Retinal pigment epithelial cell (primary cell): ENCODE results near the gene SMIM45.

Experiments
- DNase-seq: peaks from one replicate; pipeline ENCODE4 v3.0.0-alpha.2; 2010; ENCODE audit warnings: low read depth
- H3K4me3 ChIP-seq: 2 replicates; pipeline ENCODE4 v1.5.1; 2011; ENCODE audit warnings: mild to moderate bottlenecking, low read length, control low read depth, moderate library complexity
- TF ChIP-seq, protein P1 (sequence below): conservative IDR thresholded peaks from 2 replicates; pipeline ENCODE4 v1.5.1; 2011; ENCODE audit warnings: low read depth, low read length, control low read depth, inconsistent platforms

Gene SMIM45

DNA sequence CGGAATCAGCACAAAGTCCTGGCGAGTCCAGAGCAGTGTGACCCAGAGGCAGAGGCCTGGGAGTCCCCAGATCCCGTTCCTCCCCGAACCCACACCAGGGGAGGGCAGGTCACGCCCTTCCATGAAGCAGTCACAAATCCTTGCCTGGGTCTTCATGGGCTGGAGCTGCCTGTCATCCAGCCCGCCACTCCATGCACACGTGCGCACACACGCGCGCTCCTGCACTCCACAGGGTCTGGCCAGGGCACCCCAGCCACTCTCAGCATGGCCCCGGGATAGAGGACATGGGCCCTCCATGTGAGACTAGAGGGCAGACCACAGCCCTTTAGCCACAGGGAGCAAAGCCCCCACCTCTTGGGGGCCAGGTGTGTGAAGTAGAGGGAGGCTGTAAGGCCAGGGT is 19.6 kb upstream of the SMIM45 start:
- no peak overlapping the region for H3K4me3 ChIP-seq

DNA sequence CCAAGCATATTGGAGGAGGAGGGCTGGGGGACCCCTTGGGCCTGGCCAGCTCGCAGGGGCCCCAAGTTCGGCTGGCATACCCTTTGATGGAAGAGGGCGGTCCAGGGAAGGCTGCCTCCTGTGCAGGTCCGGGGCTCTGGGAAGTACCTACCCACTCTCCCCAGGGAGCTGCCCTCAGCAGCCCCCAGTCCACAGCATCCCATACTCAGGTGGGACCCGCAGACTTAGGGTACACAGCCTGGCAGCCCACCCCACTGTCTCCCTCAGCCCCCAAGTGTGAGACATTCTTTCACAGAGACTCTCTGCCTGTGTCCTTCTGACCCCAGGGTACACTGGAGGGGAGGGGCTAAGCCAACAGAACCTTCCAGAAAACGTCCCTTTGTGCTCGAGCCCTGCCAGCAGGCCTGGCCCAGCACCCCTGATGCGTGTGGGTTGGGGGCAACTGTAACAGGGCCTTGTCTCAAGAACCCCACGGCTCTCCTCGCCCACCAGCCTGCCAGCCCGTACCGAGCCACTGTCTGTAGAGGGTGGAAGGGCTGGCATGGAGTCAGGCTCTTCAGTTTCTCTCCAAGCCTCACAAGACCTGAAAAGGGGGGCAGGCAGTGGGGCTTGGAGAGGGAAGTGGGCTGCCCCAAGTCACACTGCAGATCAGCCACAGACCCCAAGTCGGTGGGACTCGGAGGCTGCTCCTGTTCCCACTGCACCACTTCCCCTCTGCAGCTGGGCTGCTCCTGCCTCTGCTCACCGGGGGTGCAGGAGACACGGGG is 18.4 kb upstream of the SMIM45 start:
- H3K4me3 ChIP-seq: no peak overlapping the region
- no peak for DNase-seq
- TF ChIP-seq, protein P1, sequence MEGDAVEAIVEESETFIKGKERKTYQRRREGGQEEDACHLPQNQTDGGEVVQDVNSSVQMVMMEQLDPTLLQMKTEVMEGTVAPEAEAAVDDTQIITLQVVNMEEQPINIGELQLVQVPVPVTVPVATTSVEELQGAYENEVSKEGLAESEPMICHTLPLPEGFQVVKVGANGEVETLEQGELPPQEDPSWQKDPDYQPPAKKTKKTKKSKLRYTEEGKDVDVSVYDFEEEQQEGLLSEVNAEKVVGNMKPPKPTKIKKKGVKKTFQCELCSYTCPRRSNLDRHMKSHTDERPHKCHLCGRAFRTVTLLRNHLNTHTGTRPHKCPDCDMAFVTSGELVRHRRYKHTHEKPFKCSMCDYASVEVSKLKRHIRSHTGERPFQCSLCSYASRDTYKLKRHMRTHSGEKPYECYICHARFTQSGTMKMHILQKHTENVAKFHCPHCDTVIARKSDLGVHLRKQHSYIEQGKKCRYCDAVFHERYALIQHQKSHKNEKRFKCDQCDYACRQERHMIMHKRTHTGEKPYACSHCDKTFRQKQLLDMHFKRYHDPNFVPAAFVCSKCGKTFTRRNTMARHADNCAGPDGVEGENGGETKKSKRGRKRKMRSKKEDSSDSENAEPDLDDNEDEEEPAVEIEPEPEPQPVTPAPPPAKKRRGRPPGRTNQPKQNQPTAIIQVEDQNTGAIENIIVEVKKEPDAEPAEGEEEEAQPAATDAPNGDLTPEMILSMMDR: no peak

More for the DNA sequence above, 19.6 kb upstream of the SMIM45 start:
- DNase-seq: no peak
- TF ChIP-seq, protein P1: no peak

DNA sequence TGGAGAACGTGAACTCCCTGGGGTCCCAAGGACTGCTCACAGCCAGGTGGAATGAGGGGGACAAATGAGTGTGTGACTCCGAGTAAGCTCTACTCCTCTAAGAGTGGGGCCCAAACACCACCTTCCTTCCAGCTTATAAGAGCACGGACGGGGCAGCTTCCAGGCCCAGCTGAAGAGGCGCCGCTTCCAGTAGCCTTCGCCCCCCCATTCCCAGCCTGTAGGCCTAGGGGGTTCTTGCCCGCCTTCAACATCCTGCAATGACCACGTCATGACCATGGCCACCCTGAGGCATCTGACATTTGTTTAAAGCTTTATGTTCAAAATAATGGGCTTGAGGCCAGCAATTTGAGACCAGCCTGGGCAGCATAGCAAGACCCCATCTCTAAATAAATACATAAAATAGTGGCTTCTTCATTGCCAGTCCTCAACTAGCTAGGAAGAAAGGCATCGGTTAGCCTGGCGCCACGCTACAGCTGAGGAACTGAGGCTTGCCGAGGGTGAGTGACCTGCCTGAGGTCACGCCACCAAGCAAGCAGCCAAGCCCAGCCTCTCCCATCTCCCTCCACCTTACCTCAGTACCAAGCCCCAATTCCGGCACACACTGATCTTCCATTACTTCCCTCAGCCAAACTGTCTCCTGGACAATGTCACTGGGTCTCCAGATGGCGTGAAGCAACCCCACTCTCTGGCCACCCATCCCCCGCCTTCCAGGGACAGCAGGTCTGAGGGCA is 17.5 kb upstream of the SMIM45 start:
- no peak for DNase-seq
- H3K4me3 ChIP-seq: no peak overlapping the region
- TF ChIP-seq, protein P1: no peak

DNA sequence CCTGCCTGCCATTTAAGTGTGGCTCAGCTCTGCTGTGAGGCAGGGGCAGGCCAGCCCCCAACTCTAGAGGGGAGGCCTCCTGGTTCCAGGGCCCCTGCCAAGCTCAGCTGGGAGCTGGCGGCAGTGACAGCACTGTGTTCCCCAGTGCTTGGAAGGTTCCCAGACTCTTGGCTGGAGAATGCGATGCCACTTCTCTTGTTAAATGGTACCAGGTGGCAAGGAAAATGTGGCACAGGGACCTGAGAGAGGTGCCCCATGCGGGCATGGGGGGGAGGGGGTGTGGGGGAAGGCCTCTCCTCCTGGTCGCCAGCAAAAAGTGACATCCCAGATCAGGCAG is 17.0 kb upstream of the SMIM45 start:
- no peak overlapping the region for H3K4me3 ChIP-seq
- DNase-seq: no peak
- TF ChIP-seq, protein P1: no peak

DNA sequence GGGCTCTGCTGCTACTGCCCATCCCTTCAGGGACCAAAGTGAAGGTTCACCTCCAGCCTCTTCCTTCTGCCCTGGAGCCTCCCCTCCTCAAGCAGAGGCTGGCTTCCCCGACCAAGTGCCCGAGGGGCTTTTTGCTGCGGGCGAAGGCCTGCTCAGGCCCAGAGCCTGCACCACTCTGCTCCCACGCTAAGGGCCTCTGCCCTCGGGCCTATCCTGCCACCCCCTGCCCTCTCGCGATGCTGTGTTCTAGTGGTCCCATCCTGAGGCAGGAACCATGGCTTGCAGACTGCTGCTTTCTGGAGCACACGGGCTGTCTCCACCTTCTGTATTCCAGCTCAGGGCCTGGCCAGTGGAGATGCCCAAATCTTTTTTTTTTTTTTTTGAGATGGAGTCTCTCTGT is 16.4 kb upstream of the SMIM45 start:
- no peak overlapping the region for H3K4me3 ChIP-seq
- TF ChIP-seq, protein P1: no peak
- DNase-seq: no peak

DNA sequence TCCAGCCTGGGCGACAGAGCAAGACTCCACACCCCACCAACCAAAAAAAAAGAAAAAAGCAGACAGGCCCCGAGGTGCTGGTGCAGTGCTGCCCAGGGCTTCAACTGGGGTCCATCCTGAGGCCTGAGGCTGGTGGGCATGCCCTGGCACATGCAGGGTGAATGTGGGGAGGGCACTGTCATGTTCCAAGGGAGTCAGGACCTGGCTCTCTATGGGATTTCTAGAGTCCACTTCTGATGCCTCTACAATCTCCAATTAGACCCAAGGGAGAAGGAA is 15.1 kb upstream of the SMIM45 start:
- DNase-seq: no peak
- no peak overlapping the region for H3K4me3 ChIP-seq
- TF ChIP-seq, protein P1: no peak
